Testis (tissue), 3 donors: ENCODE data around the gene GLTPD2. TPM values are rescaled to one million over a fixed set of nuclear protein-coding genes. Genes with fewer than 3 reads are reported as not detected.
"Not testable (repeated sequence)": the region's sequence is repeated elsewhere in the genome, so short reads cannot be mapped to it uniquely, and the experiment has no call there.

Source experiments
- DNase-seq: peaks from one replicate; pipeline ENCODE4 v3.0.0-alpha.2; 2019
- H3K27ac ChIP-seq, 2 donors: fragments of 200-600 bp; sonication (generic); one replicate each; pipeline ENCODE4 v1.5.1; 2019
- H3K27me3 ChIP-seq: fragments of 200-600 bp; sonication (generic); one replicate; pipeline ENCODE4 v1.5.1; 2019
- H3K36me3 ChIP-seq: fragments of 200-600 bp; sonication (generic); one replicate; pipeline ENCODE4 v1.5.1; 2017; ENCODE audit warnings: low read depth; ENCODE audit errors: missing control alignments
- H3K4me1 ChIP-seq: fragments of 200-600 bp; sonication (generic); one replicate; pipeline ENCODE4 v1.5.1; 2019
- H3K4me3 ChIP-seq, 2 donors: fragments of 200-600 bp; sonication (generic); one replicate each; pipeline ENCODE4 v1.5.1; 2017 to 2019
- H3K9me3 ChIP-seq: fragments of 200-600 bp; sonication (generic); one replicate; pipeline ENCODE4 v1.5.1; 2017
- CTCF ChIP-seq, 3 experiments: fragments of 450-650 bp in 2 of 3; fragments of 200-600 bp in 1 of 3; sonication (generic) in 1 of 3; IDR thresholded peaks; one replicate each; pipeline ENCODE4 v1.5.1; 2016 to 2019; ENCODE audit warnings: antibody characterized with exemption in 3 of 3, mild to moderate bottlenecking in 2 of 3, moderate library complexity in 1 of 3
- POLR2A ChIP-seq: fragments of 450-650 bp; IDR thresholded peaks from one replicate; pipeline ENCODE4 v1.6.1; 2017; ENCODE audit warnings: antibody characterized with exemption, mild to moderate bottlenecking, moderate library complexity
- WGBS, 2 donors: methylation state at CpG; one replicate each; pipeline ENCODE4 v1.1.5; 2018; 5-methylcytosine and 5-hydroxymethylcytosine counted together
- intact Hi-C: fragments of 100-400 bp; cut with DNase I; formaldehyde crosslinking; loops from one replicate; pipeline ENCODE4 v1.15.1; 2023; ENCODE audit warnings: low total_unique reads
- polyA plus RNA-seq: library from polyadenylated mRNA; stranded (reverse); fragments of 350-450 nt; fragmentation: Illumina TruSeq; extraction: RNeasy Lipid Tissue Mini Kit (QIAGEN cat#74804); gene quantifications from one replicate; pipeline ENCODE4 v1.2.3, GENCODE V29; 2014; ENCODE audit warnings: low read depth, low replicate concordance; ENCODE audit not compliant: insufficient read depth
- total RNA-seq, 2 donors: library from RNA; depleted of rRNA; stranded (reverse); fragments of >200 nt; gene quantifications; one replicate each; pipeline ENCODE4 v1.2.3, GENCODE V29; 2016

The GLTPD2 gene
- total and polyA plus RNA-seq, 3 donors from 2014 or later = not detected

GRCh38 chr17:4818276-4818675 lies 29.5 kb downstream of the GLTPD2 start:
- intact Hi-C loops = no loop called here
- Histone ChIP-seq H3K9me3 (no peaks in the 10 kb centered on the region), H3K27me3 (no peaks in the 10 kb centered on the region), H3K4me1 (no peaks in the 10 kb centered on the region), H3K36me3 (no peaks in the 10 kb centered on the region), H3K27ac (no peak overlapping the region), H3K4me3 (no peak overlapping the region)
- TF ChIP-seq CTCF (IDR thresholded peaks at IDR 0.05) (no peak), POLR2A (no peak)
- WGBS, 2 donors = 81 to 85% methylated on average over 12 of the region's 12 CpGs
- no peak for DNase-seq

- H3K4me3 ChIP-seq = no peak overlapping the region
- no peak overlapping the region for H3K27ac ChIP-seq
- no peaks in the 10 kb centered on the region for H3K27me3 ChIP-seq
- no peaks in the 10 kb centered on the region for H3K9me3 ChIP-seq
- TF ChIP-seq CTCF (IDR thresholded peaks at IDR 0.05) = no peak
- TF ChIP-seq POLR2A = no peak
- no peaks in the 10 kb centered on the region for H3K36me3 ChIP-seq
- no peak for DNase-seq
- 71 to 91% methylated on average over 3 of the region's 3 CpGs for whole genome bisulfite sequencing, 2 donors
- intact Hi-C loops = no loop called here
- no peaks in the 10 kb centered on the region for H3K4me1 ChIP-seq
These were observed 34.1 kb downstream of the GLTPD2 start for GRCh38 chr17:4822835-4823234.

- H3K27me3 ChIP-seq = no peaks in the 10 kb centered on the region
- no peak overlapping the region for H3K4me3 ChIP-seq
- no peak for DNase-seq
- H3K4me1 ChIP-seq = no peaks in the 10 kb centered on the region
- TF ChIP-seq POLR2A (no peak), CTCF (IDR thresholded peaks at IDR 0.05) (no peak)
- WGBS, 2 donors = 72% methylated on average over 12 of the region's 12 CpGs
- H3K27ac ChIP-seq = no peak overlapping the region
- H3K36me3 ChIP-seq = no peaks in the 10 kb centered on the region
- intact Hi-C loops = no loop called here
- H3K9me3 ChIP-seq = no peaks in the 10 kb centered on the region
These were observed 34.8 kb downstream of the GLTPD2 start for GRCh38 chr17:4823373-4824089.

GRCh38 chr17:4827399-4827798 lies 38.6 kb downstream of the GLTPD2 start:
- no peak for DNase-seq
- 75 to 78% methylated on average over 7 to 8 of the region's 8 CpGs for WGBS, 2 donors
- intact Hi-C loops = no loop called here
- Histone ChIP-seq H3K4me3 (no peak overlapping the region), H3K27ac (no peak overlapping the region), H3K9me3 (no peaks in the 10 kb centered on the region), H3K36me3 (no peaks in the 10 kb centered on the region), H3K4me1 (no peaks in the 10 kb centered on the region), H3K27me3 (no peaks in the 10 kb centered on the region)
- TF ChIP-seq CTCF (IDR thresholded peaks at IDR 0.05) = no peak
- TF ChIP-seq POLR2A = no peak

GRCh38 chr17:4832829-4833177 lies 44.0 kb downstream of the GLTPD2 start:
- Histone ChIP-seq H3K27ac (peak overlapping the region; percentile 91 to 95), H3K4me3 (peak overlapping the region; percentile 93 to 94), H3K4me1 (peaks cover 33% of the 10 kb centered on the region)
- intact Hi-C loops, H3K9me3 ChIP-seq, H3K36me3 ChIP-seq, DNase-seq, H3K27me3 ChIP-seq: not testable (repeated sequence)
- WGBS, 2 donors = 0 to 1% methylated on average over 12 of the region's 17 CpGs
